ENCODE data around the gene CD101.

CD101 gene

GRCh38 chr1:116987256-116987555, 14.4 kb upstream of the CD101 start:
- no peak for DNase-seq

GRCh38 chr1:116988248-116988647, 13.3 kb upstream of the CD101 start:
- DNase-seq, result no peak

GRCh38 chr1:116988908-116989307, 12.7 kb upstream of the CD101 start:
- no peak for DNase-seq

- DNase-seq, result no peak
Observed at GRCh38 chr1:116989835-116990234, 11.7 kb upstream of the CD101 start.

GRCh38 chr1:116990612-116991151, 10.9 kb upstream of the CD101 start:
- DNase-seq, result peak; percentile 13

- DNase-seq, result no peak
Observed at GRCh38 chr1:116991171-116991845, 10.3 kb upstream of the CD101 start.

- no peak for DNase-seq
Observed at GRCh38 chr1:116991918-116992317, 9.6 kb upstream of the CD101 start.

- no peak for DNase-seq
Observed at GRCh38 chr1:116993286-116993685, 8.3 kb upstream of the CD101 start.

GRCh38 chr1:116994411-116994810, 7.1 kb upstream of the CD101 start:
- DNase-seq, result no peak

- no peak for DNase-seq
Observed at GRCh38 chr1:116997066-116997465, 4.5 kb upstream of the CD101 start.

- no peak for DNase-seq
Observed at GRCh38 chr1:116997636-116998035, 3.9 kb upstream of the CD101 start.

GRCh38 chr1:116999596-116999995, 2.0 kb upstream of the CD101 start:
- DNase-seq, result no peak

- DNase-seq, result no peak
Observed at GRCh38 chr1:117000142-117000541, 1.4 kb upstream of the CD101 start.

- DNase-seq, result no peak
Observed at GRCh38 chr1:117003223-117003875, 1.8 kb downstream of the CD101 start.

- DNase-seq, result no peak
Observed at GRCh38 chr1:117007719-117008013, 6.1 kb downstream of the CD101 start.

GRCh38 chr1:117008656-117009055, 7.1 kb downstream of the CD101 start:
- DNase-seq, result no peak

GRCh38 chr1:117009132-117009531, 7.6 kb downstream of the CD101 start:
- no peak for DNase-seq

GRCh38 chr1:117010310-117010969, 8.9 kb downstream of the CD101 start:
- no peak for DNase-seq

GRCh38 chr1:117011334-117011733, 9.8 kb downstream of the CD101 start:
- no peak for DNase-seq

- no peak for DNase-seq
Observed at GRCh38 chr1:117013309-117013858, 11.8 kb downstream of the CD101 start.

- DNase-seq, result no peak
Observed at GRCh38 chr1:117014209-117014608, 12.6 kb downstream of the CD101 start.

- no peak for DNase-seq
Observed at GRCh38 chr1:117015724-117016123, 14.2 kb downstream of the CD101 start.

GRCh38 chr1:117017062-117017461, 15.5 kb downstream of the CD101 start:
- DNase-seq, result no peak

- no peak for DNase-seq
Observed at GRCh38 chr1:117017648-117018047, 16.1 kb downstream of the CD101 start.

All from GOT3 (cell line).